ENCODE data around the gene VPS72. TPM values are rescaled to one million over a fixed set of nuclear protein-coding genes. Genes with fewer than 3 reads are reported as not detected.

VPS72 gene
- polyA plus RNA-seq, 1 of the 3 experiments (the other 2 are of a cell fraction): 80.2 TPM

DNA sequence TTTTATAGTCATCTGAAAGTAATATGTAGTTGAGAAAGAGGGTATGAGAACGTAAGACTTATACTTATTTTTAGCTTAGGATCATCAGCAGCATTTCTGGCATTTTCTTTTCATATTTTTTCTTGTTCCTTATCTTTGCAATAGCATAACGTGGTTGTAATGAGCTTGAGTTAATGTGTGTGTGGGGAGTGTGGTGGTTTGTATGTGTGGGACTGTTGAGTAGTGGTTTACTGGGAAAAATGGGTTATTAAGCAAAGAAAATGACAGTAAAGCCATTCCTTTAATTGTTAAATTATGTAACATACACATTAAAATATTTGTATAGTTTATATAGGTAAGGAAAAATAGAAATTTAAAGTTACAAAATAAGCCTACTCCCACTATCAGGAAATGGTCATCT, 23.6 kb upstream of the VPS72 start:
- ChIA-PET POLR2A (no interaction called here), CTCF (no interaction called here)
- Histone ChIP-seq H3K27me3 (ENCODE audit: insufficient read depth) (no peaks in the 10 kb centered on the region), H3K4me2 (no peak overlapping the region), H3K9me2 (no peaks in the 10 kb centered on the region), H3K4me3 (ENCODE audit: low read depth in 2 of 2, low read length in 1 of 2) (no peak overlapping the region), H3K9ac (no peak overlapping the region), H3K27ac (ENCODE audit: low read depth in 2 of 2, low read length in 1 of 2) (no peak overlapping the region), H2AFZ (ENCODE audit: low read depth) (no peak overlapping the region), H3K9me3 (no peaks in the 10 kb centered on the region), H3K36me3 (replicated peaks in 1 of 2; ENCODE audit: control insufficient read depth in 1 of 2, insufficient read depth in 2 of 2, low read length in 1 of 2) (peaks cover 0 to 38% of the 10 kb centered on the region in 2 experiments), H3F3A (replicated peaks; ENCODE audit: insufficient read depth) (peaks cover 13% of the 10 kb centered on the region), H3K4me1 (ENCODE audit: control insufficient read depth in 1 of 2, insufficient read depth in 2 of 2, low read depth in 1 of 2, low read length in 1 of 2) (no peaks in the 10 kb centered on the region), H4K20me1 (ENCODE audit: insufficient read depth) (peaks cover 81% of the 10 kb centered on the region), H3K79me2 (ENCODE audit: insufficient read depth) (peaks cover 100% of the 10 kb centered on the region)
- DNase-seq: no peak
- no peak for TF ChIP-seq FOXM1 (IDR thresholded peaks at IDR 0.05; ENCODE audit: low read depth)
- no peak for TF ChIP-seq MEF2A (IDR thresholded peaks at IDR 0.05; ENCODE audit: borderline replicate concordance, low read depth)
- TF ChIP-seq NFIC (IDR thresholded peaks at IDR 0.05; ENCODE audit: borderline replicate concordance): no peak
- TF ChIP-seq ELF1 (IDR thresholded peaks at IDR 0.05): no peak
- TF ChIP-seq GABPA (IDR thresholded peaks at IDR 0.05; ENCODE audit: low read depth): no peak
- TF ChIP-seq RFX5 (IDR thresholded peaks at IDR 0.05; ENCODE audit: low read length): no peak
- no peak for TF ChIP-seq TCF12 (IDR thresholded peaks at IDR 0.05)
- no peak for TF ChIP-seq SIN3A (IDR thresholded peaks at IDR 0.05; ENCODE audit: borderline replicate concordance, low read depth, low read length)
- WGBS (ENCODE audit: low lambda C conversion rate): 52% methylated on average over 2 of the region's 2 CpGs

DNA sequence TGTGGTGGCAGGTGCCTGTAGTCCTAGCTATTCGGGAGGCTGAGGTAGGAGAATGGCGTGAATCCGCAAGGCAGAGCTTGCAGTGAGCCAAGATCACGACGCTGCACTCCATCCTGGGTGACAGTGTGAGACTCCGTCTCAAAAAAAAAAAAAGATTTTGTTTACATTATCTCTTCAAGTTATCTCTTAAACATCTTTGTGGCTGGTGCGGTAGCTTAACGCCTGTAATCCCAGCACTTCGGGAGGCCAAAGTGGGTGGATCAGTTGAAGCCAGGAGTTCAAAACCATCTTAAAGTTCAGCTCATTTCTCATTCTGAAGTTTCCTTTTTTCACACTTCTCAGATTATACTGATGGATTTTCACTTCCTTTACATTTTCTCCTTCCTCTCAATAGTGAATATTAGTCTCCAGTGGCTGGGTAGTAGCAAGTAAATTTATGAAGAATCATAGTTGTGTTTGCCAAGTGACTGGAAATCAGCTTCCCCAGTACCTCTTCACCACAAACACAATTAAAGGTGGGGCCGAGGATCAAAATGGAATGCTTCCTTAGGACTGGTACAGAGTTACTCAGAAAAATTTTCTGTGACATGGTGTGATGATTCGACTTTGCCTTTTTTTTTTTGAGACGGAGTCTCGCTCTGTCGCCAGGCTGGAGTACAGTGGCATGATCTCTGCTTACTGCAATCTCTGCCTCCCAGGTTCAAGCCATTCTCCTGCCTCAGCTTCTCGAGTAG, 22.1 kb upstream of the VPS72 start:
- WGBS (ENCODE audit: low lambda C conversion rate): 89% methylated on average over 15 of the region's 15 CpGs
- no peaks in the 10 kb centered on the region for H3K9me2 ChIP-seq
- H3K9ac ChIP-seq: no peak overlapping the region
- H3K4me2 ChIP-seq: no peak overlapping the region
- no peak overlapping the region for H3K4me3 ChIP-seq (ENCODE audit: low read depth in 2 of 2, low read length in 1 of 2)
- POLR2A ChIA-PET: interaction anchor here (0.6 kb wide), 1 partner anchor 648 kb away, joined by 4 read pairs; no protein-coding TSS in a partner anchor
- CTCF ChIA-PET: interaction anchor here (1.0 kb wide), 2 partner anchors 36 to 40 kb away, joined by 3 to 4 read pairs; partner anchors contain the start of gene TMOD4
- no peak overlapping the region for H3K27ac ChIP-seq (ENCODE audit: low read depth in 2 of 2, low read length in 1 of 2)
- peaks cover 18% of the 10 kb centered on the region for H3F3A ChIP-seq (replicated peaks; ENCODE audit: insufficient read depth)
- peaks cover 78% of the 10 kb centered on the region for H4K20me1 ChIP-seq (ENCODE audit: insufficient read depth)
- no peak overlapping the region for H2AFZ ChIP-seq (ENCODE audit: low read depth)
- H3K27me3 ChIP-seq (ENCODE audit: insufficient read depth): no peaks in the 10 kb centered on the region
- H3K4me1 ChIP-seq (ENCODE audit: control insufficient read depth in 1 of 2, insufficient read depth in 2 of 2, low read depth in 1 of 2, low read length in 1 of 2): no peaks in the 10 kb centered on the region
- TF ChIP-seq TCF12 (IDR thresholded peaks at IDR 0.05) (no peak), GABPA (IDR thresholded peaks at IDR 0.05; ENCODE audit: low read depth) (no peak), RXRA (IDR thresholded peaks at IDR 0.05; ENCODE audit: borderline replicate concordance, low read depth) (no peak), ELF1 (IDR thresholded peaks at IDR 0.05) (no peak), JUND (IDR thresholded peaks at IDR 0.05) (no peak), EP300 (IDR thresholded peaks at IDR 0.05; ENCODE audit: borderline replicate concordance in 1 of 2, low read depth in 1 of 2, low read length in 1 of 2) (no peak), MAX (IDR thresholded peaks at IDR 0.05; ENCODE audit: low read depth) (no peak), MEF2A (IDR thresholded peaks at IDR 0.05; ENCODE audit: borderline replicate concordance, low read depth) (no peak), FOXJ3 (CRISPR knock-in tag; IDR thresholded peaks at IDR 0.05) (no peak), RCOR1 (IDR thresholded peaks at IDR 0.05; ENCODE audit: low read length) (no peak), PBX3 (IDR thresholded peaks at IDR 0.05) (no peak), FOSL2 (IDR thresholded peaks at IDR 0.05; ENCODE audit: borderline replicate concordance, low read depth) (no peak), SIN3A (IDR thresholded peaks at IDR 0.05; ENCODE audit: borderline replicate concordance, low read depth, low read length) (no peak)
- TF ChIP-seq, protein P1, sequence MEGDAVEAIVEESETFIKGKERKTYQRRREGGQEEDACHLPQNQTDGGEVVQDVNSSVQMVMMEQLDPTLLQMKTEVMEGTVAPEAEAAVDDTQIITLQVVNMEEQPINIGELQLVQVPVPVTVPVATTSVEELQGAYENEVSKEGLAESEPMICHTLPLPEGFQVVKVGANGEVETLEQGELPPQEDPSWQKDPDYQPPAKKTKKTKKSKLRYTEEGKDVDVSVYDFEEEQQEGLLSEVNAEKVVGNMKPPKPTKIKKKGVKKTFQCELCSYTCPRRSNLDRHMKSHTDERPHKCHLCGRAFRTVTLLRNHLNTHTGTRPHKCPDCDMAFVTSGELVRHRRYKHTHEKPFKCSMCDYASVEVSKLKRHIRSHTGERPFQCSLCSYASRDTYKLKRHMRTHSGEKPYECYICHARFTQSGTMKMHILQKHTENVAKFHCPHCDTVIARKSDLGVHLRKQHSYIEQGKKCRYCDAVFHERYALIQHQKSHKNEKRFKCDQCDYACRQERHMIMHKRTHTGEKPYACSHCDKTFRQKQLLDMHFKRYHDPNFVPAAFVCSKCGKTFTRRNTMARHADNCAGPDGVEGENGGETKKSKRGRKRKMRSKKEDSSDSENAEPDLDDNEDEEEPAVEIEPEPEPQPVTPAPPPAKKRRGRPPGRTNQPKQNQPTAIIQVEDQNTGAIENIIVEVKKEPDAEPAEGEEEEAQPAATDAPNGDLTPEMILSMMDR (IDR thresholded peaks at IDR 0.05): no peak
- TF ChIP-seq, protein P2, sequence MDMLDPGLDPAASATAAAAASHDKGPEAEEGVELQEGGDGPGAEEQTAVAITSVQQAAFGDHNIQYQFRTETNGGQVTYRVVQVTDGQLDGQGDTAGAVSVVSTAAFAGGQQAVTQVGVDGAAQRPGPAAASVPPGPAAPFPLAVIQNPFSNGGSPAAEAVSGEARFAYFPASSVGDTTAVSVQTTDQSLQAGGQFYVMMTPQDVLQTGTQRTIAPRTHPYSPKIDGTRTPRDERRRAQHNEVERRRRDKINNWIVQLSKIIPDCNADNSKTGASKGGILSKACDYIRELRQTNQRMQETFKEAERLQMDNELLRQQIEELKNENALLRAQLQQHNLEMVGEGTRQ (IDR thresholded peaks at IDR 0.05; ENCODE audit: borderline replicate concordance, low read depth, low read length): no peak
- DNase-seq: no peak
- H3K79me2 ChIP-seq (ENCODE audit: insufficient read depth): peaks cover 100% of the 10 kb centered on the region
- peaks cover 2 to 50% of the 10 kb centered on the region in 2 experiments for H3K36me3 ChIP-seq (replicated peaks in 1 of 2; ENCODE audit: control insufficient read depth in 1 of 2, insufficient read depth in 2 of 2, low read length in 1 of 2)
- no peaks in the 10 kb centered on the region for H3K9me3 ChIP-seq

Measured in SK-N-SH (cell line).